ENCODE results near the gene GSG1L. TPM values are rescaled to one million over a fixed set of nuclear protein-coding genes. Genes with fewer than 3 reads are reported as not detected.

The GSG1L gene
- polyA plus RNA-seq, 1 donor (not counting 4 experiments of a cell fraction or from before 2014, with no cell fraction given), result not detected

GRCh38 chr16:28098959-28099945, 35.7 kb upstream of the GSG1L start:
- TF ChIP-seq CTCF (optimal IDR thresholded peaks at IDR 0.05 in 1 of 3, IDR thresholded peaks at IDR 0.05 in 1 of 3, conservative IDR thresholded peaks at IDR 0.05 in 1 of 3; ENCODE audit: extremely low read depth in 1 of 3, insufficient read depth in 2 of 3, low read length in 3 of 3) (no peak), EZH2 (IDR thresholded peaks at IDR 0.05; ENCODE audit: low read length) (no peak)

GRCh38 chr16:28098171-28098958, 34.9 kb upstream of the GSG1L start:
- no peak overlapping the region for H2AFZ ChIP-seq (ENCODE audit: control insufficient read depth, low read length)
- H3K4me2 ChIP-seq (ENCODE audit: control insufficient read depth, extremely low read depth, insufficient read depth, low read depth, low read length), result no peak overlapping the region
- DNase-seq (ENCODE audit: low read depth, low spot score) (no peak), FAIRE-seq (no peak)
- no peaks in the 10 kb centered on the region for H3K9me1 ChIP-seq (ENCODE audit: control insufficient read depth, extremely low read depth, insufficient read depth, low read length)
- peaks cover 3% of the 10 kb centered on the region for H3K4me1 ChIP-seq (ENCODE audit: control insufficient read depth, extremely low read depth, insufficient read depth, low read length)
- H4K20me1 ChIP-seq (ENCODE audit: control insufficient read depth, extremely low read depth, insufficient read depth, low read length), result no peaks in the 10 kb centered on the region
- H3K9ac ChIP-seq (ENCODE audit: control insufficient read depth, extremely low read depth, insufficient read depth, low read length), result no peak overlapping the region
- no peak overlapping the region for H3K27ac ChIP-seq (ENCODE audit: control insufficient read depth, insufficient read depth, low read length)
- dilution Hi-C loops (cut with MboI; ENCODE audit: extremely low pct_ligation_motif_present, low sequenced_read_pairs), result no loop called here
- TF ChIP-seq CTCF (optimal IDR thresholded peaks at IDR 0.05 in 1 of 3, IDR thresholded peaks at IDR 0.05 in 1 of 3, conservative IDR thresholded peaks at IDR 0.05 in 1 of 3; ENCODE audit: extremely low read depth in 1 of 3, insufficient read depth in 2 of 3, low read length in 3 of 3) (no peak), EZH2 (IDR thresholded peaks at IDR 0.05; ENCODE audit: low read length) (no peak)
- H3K4me3 ChIP-seq (ENCODE audit: control insufficient read depth in 2 of 3, extremely low read depth in 1 of 3, insufficient read depth in 2 of 3, low read depth in 1 of 3, low read length in 3 of 3), result no peak overlapping the region
- H3K79me2 ChIP-seq (ENCODE audit: control insufficient read depth, insufficient read depth, low read length), result no peaks in the 10 kb centered on the region
- no peaks in the 10 kb centered on the region for H3K9me3 ChIP-seq (ENCODE audit: control insufficient read depth, low read depth, low read length)
- no peaks in the 10 kb centered on the region for H3K27me3 ChIP-seq (ENCODE audit: control insufficient read depth, extremely low read depth, insufficient read depth, low read length)
- H3K36me3 ChIP-seq (ENCODE audit: control insufficient read depth in 2 of 2, extremely low read depth in 1 of 2, insufficient read depth in 2 of 2, low read length in 2 of 2), result peaks cover 32 to 35% of the 10 kb centered on the region in 2 experiments

More at GRCh38 chr16:28098959-28099945, 35.7 kb upstream of the GSG1L start:
- H3K4me2 ChIP-seq (ENCODE audit: control insufficient read depth, extremely low read depth, insufficient read depth, low read depth, low read length), result no peak overlapping the region
- H3K27ac ChIP-seq (ENCODE audit: control insufficient read depth, insufficient read depth, low read length), result no peak overlapping the region
- H3K79me2 ChIP-seq (ENCODE audit: control insufficient read depth, insufficient read depth, low read length), result no peaks in the 10 kb centered on the region
- no peaks in the 10 kb centered on the region for H3K27me3 ChIP-seq (ENCODE audit: control insufficient read depth, extremely low read depth, insufficient read depth, low read length)
- no peaks in the 10 kb centered on the region for H3K9me3 ChIP-seq (ENCODE audit: control insufficient read depth, low read depth, low read length)
- H3K36me3 ChIP-seq (ENCODE audit: control insufficient read depth in 2 of 2, extremely low read depth in 1 of 2, insufficient read depth in 2 of 2, low read length in 2 of 2), result peaks cover 39 to 42% of the 10 kb centered on the region in 2 experiments
- FAIRE-seq (no peak), DNase-seq (ENCODE audit: low read depth, low spot score) (no peak)
- no peaks in the 10 kb centered on the region for H3K9me1 ChIP-seq (ENCODE audit: control insufficient read depth, extremely low read depth, insufficient read depth, low read length)
- no peaks in the 10 kb centered on the region for H4K20me1 ChIP-seq (ENCODE audit: control insufficient read depth, extremely low read depth, insufficient read depth, low read length)
- dilution Hi-C loops (cut with MboI; ENCODE audit: extremely low pct_ligation_motif_present, low sequenced_read_pairs), result no loop called here
- H3K4me3 ChIP-seq (ENCODE audit: control insufficient read depth in 2 of 3, extremely low read depth in 1 of 3, insufficient read depth in 2 of 3, low read depth in 1 of 3, low read length in 3 of 3), result no peak overlapping the region
- H2AFZ ChIP-seq (ENCODE audit: control insufficient read depth, low read length), result no peak overlapping the region
- H3K9ac ChIP-seq (ENCODE audit: control insufficient read depth, extremely low read depth, insufficient read depth, low read length), result no peak overlapping the region
- H3K4me1 ChIP-seq (ENCODE audit: control insufficient read depth, extremely low read depth, insufficient read depth, low read length), result no peaks in the 10 kb centered on the region

Measured in keratinocyte (primary cell).